MCF 10A (cell line): Measurements from ENCODE around the gene ERBB2. TPM values are rescaled to one million over a fixed set of nuclear protein-coding genes. Genes with fewer than 3 reads are reported as not detected.
A peak's percentile ranks its signal among the peaks of the same experiment; 100 is the strongest.

ENCODE experiments used
- BruUV-seq: library from RNA; stranded (reverse); fragments of 400-500 nt; replicated peaks from 2 replicates; lab custom pipeline; 2021; lab: Mats Ljungman, UMichigan
- CTCF ChIA-PET: fragments of 300-600 bp; sonication (Branson Sonifier 250); formaldehyde crosslinking; extraction: SDS; loops from one replicate; lab custom pipeline; 2021; ENCODE audit warnings: antibody characterized with exemption, inconsistent platforms; lab: Yijun Ruan, JAX
- POLR2A ChIA-PET: fragments of 300-600, 350-650 bp; sonication (Branson Sonifier 250); formaldehyde crosslinking; extraction: SDS; loops from one replicate; lab custom pipeline; 2020; ENCODE audit warnings: antibody characterized with exemption, inconsistent platforms; lab: Yijun Ruan, JAX
- DNase-seq: peaks from one replicate; pipeline ENCODE4 v3.0.0-alpha.2; 2018; ENCODE audit not compliant: unreplicated experiment
- H3K27ac Mint-ChIP-seq: one replicate; pipeline ENCODE4 v1.8.0; 2022; ENCODE audit warnings: mild to moderate bottlenecking, low read depth, mixed read lengths; ENCODE audit not compliant: unreplicated experiment
- H3K27me3 Mint-ChIP-seq: one replicate; pipeline ENCODE4 v1.8.0; 2022; ENCODE audit warnings: mixed read lengths; ENCODE audit not compliant: insufficient read depth, unreplicated experiment
- H3K36me3 Mint-ChIP-seq: one replicate; pipeline ENCODE4 v1.8.0; 2022; ENCODE audit warnings: mild to moderate bottlenecking, moderate library complexity, mixed read lengths; ENCODE audit not compliant: insufficient read depth, unreplicated experiment
- H3K4me1 Mint-ChIP-seq: one replicate; pipeline ENCODE4 v1.8.0; 2022; ENCODE audit warnings: mixed read lengths; ENCODE audit not compliant: insufficient read depth, unreplicated experiment
- H3K4me3 Mint-ChIP-seq: one replicate; pipeline ENCODE4 v1.8.0; 2022; ENCODE audit warnings: mild to moderate bottlenecking, moderate library complexity, mixed read lengths; ENCODE audit not compliant: unreplicated experiment
- H3K9me3 Mint-ChIP-seq: one replicate; pipeline ENCODE4 v1.8.0; 2022; ENCODE audit warnings: mixed read lengths; ENCODE audit not compliant: unreplicated experiment
- CTCF ChIP-seq: fragments of 200-600 bp; IDR thresholded peaks from one replicate; pipeline ENCODE4 v1.8.0; 2022; ENCODE audit warnings: antibody characterized with exemption, mild to moderate bottlenecking; ENCODE audit not compliant: unreplicated experiment
- intact Hi-C: fragments of 100-400 bp; cut with micrococcal nuclease; formaldehyde crosslinking; loops from 2 replicates; pipeline ENCODE4 v1.14.1; 2022
- total RNA-seq: library from RNA; stranded (reverse); gene quantifications from 2 replicates; pipeline ENCODE4 v1.2.3, GENCODE V29; 2022

The ERBB2 gene
- total RNA-seq, 1 experiment from 2014 or later: 33.7 TPM

GRCh38 chr17:39671651-39672521 lies 28.0 kb upstream of the ERBB2 start:
- peaks cover 28% of the 10 kb centered on the region for H3K27me3 Mint-ChIP-seq
- peaks cover 14% of the 10 kb centered on the region for H3K4me1 Mint-ChIP-seq
- no TSS peak for BruUV-seq
- H3K36me3 Mint-ChIP-seq: peaks cover 13% of the 10 kb centered on the region
- DNase-seq: peak; percentile 39
- ChIA-PET CTCF (interaction anchor here (0.6 to 1.3 kb wide), 11 partner anchors 8 to 223 kb away, joined by 3 to 8 read pairs (median 3); no protein-coding TSS in a partner anchor), POLR2A (interaction anchor here (1.0 to 1.3 kb wide), 3 partner anchors 17 to 50 kb away, joined by 3 to 4 read pairs (median 3); no protein-coding TSS in a partner anchor)
- peak; percentile 38 for TF ChIP-seq CTCF
- peak overlapping the region; percentile 67 for H3K27ac Mint-ChIP-seq
- intact Hi-C loops: no loop called here
- no peak overlapping the region for H3K4me3 Mint-ChIP-seq
- no peaks in the 10 kb centered on the region for H3K9me3 Mint-ChIP-seq

GRCh38 chr17:39672522-39673334 lies 27.1 kb upstream of the ERBB2 start:
- DNase-seq: no peak
- no peak for TF ChIP-seq CTCF
- H3K36me3 Mint-ChIP-seq: peaks cover 13% of the 10 kb centered on the region
- no TSS peak for BruUV-seq
- H3K4me3 Mint-ChIP-seq: no peak overlapping the region
- no peak overlapping the region for H3K27ac Mint-ChIP-seq
- ChIA-PET CTCF (interaction anchor here (0.7 to 1.3 kb wide), 7 partner anchors 9 to 155 kb away, joined by 3 to 5 read pairs (median 3); no protein-coding TSS in a partner anchor), POLR2A (interaction anchor here (1.0 to 1.1 kb wide), 3 partner anchors 16 to 51 kb away, joined by 3 read pairs; no protein-coding TSS in a partner anchor)
- intact Hi-C loops: no loop called here
- H3K9me3 Mint-ChIP-seq: no peaks in the 10 kb centered on the region
- peaks cover 10% of the 10 kb centered on the region for H3K4me1 Mint-ChIP-seq
- peaks cover 23% of the 10 kb centered on the region for H3K27me3 Mint-ChIP-seq

- POLR2A ChIA-PET: interaction anchor here (1.0 kb wide), 2 partner anchors 23 to 52 kb away, joined by 3 read pairs; no protein-coding TSS in a partner anchor
- intact Hi-C loops: no loop called here
- no TSS peak for BruUV-seq
- no peak overlapping the region for H3K4me3 Mint-ChIP-seq
- CTCF ChIA-PET: interaction anchor here (0.6 to 0.9 kb wide), 2 partner anchors 51 to 703 kb away, joined by 3 read pairs; no protein-coding TSS in a partner anchor
- no peak for TF ChIP-seq CTCF
- H3K9me3 Mint-ChIP-seq: no peaks in the 10 kb centered on the region
- H3K4me1 Mint-ChIP-seq: peaks cover 7% of the 10 kb centered on the region
- H3K36me3 Mint-ChIP-seq: peaks cover 13% of the 10 kb centered on the region
- no peak for DNase-seq
- peaks cover 18% of the 10 kb centered on the region for H3K27me3 Mint-ChIP-seq
- no peak overlapping the region for H3K27ac Mint-ChIP-seq
These were observed 26.4 kb upstream of the ERBB2 start for GRCh38 chr17:39673335-39674081.
